ENCODE data around the gene TMEM108.

TMEM108 gene

GRCh38 chr3:133125171-133125570, 87.0 kb downstream of the TMEM108 start:
- H3K9me3 ChIP-seq (ENCODE audit: insufficient read depth, low read length, severe bottlenecking) = no peaks in the 10 kb centered on the region
- no peak overlapping the region for H3K9ac ChIP-seq (ENCODE audit: low read depth, low read length)
- H2AFZ ChIP-seq (ENCODE audit: low read depth, low read length) = no peak overlapping the region
- H3K4me2 ChIP-seq (ENCODE audit: insufficient read depth, low read length) = no peak overlapping the region
- H3K4me1 ChIP-seq (ENCODE audit: insufficient read depth, low read length) = no peaks in the 10 kb centered on the region
- H3K4me3 ChIP-seq (ENCODE audit: low read depth in 1 of 2, low read length in 2 of 2) = no peak overlapping the region
- no peak overlapping the region for H3K27ac ChIP-seq (ENCODE audit: low read length)
- TF ChIP-seq CTCF (IDR thresholded peaks at IDR 0.05; ENCODE audit: borderline replicate concordance, extremely low read depth, low read length, poor library complexity, severe bottlenecking) (no peak), EZH2 (IDR thresholded peaks at IDR 0.05; ENCODE audit: borderline replicate concordance, low read depth, low read length, severe bottlenecking) (no peak)
- ATAC-seq (ENCODE audit: insufficient read depth, low read depth) (no peak), DNase-seq (no peak)
- H3K79me2 ChIP-seq (ENCODE audit: insufficient read depth, low read length) = no peaks in the 10 kb centered on the region
- no peaks in the 10 kb centered on the region for H3K36me3 ChIP-seq (ENCODE audit: insufficient read depth, low read length)
- H4K20me1 ChIP-seq (ENCODE audit: insufficient read depth, low read length) = no peaks in the 10 kb centered on the region
- peaks cover 3% of the 10 kb centered on the region for H3K27me3 ChIP-seq (ENCODE audit: insufficient read depth, low read length, poor library complexity)

GRCh38 chr3:133125802-133126201, 87.6 kb downstream of the TMEM108 start:
- Histone ChIP-seq H3K4me1 (ENCODE audit: insufficient read depth, low read length) (no peaks in the 10 kb centered on the region), H3K4me3 (ENCODE audit: low read depth in 1 of 2, low read length in 2 of 2) (no peak overlapping the region), H3K9ac (ENCODE audit: low read depth, low read length) (no peak overlapping the region), H3K4me2 (ENCODE audit: insufficient read depth, low read length) (no peak overlapping the region), H3K79me2 (ENCODE audit: insufficient read depth, low read length) (no peaks in the 10 kb centered on the region), H3K27me3 (ENCODE audit: insufficient read depth, low read length, poor library complexity) (peaks cover 3% of the 10 kb centered on the region), H3K27ac (ENCODE audit: low read length) (no peak overlapping the region), H3K36me3 (ENCODE audit: insufficient read depth, low read length) (no peaks in the 10 kb centered on the region), H4K20me1 (ENCODE audit: insufficient read depth, low read length) (no peaks in the 10 kb centered on the region), H3K9me3 (ENCODE audit: insufficient read depth, low read length, severe bottlenecking) (no peaks in the 10 kb centered on the region), H2AFZ (ENCODE audit: low read depth, low read length) (no peak overlapping the region)
- TF ChIP-seq EZH2 (IDR thresholded peaks at IDR 0.05; ENCODE audit: borderline replicate concordance, low read depth, low read length, severe bottlenecking) (no peak), CTCF (IDR thresholded peaks at IDR 0.05; ENCODE audit: borderline replicate concordance, extremely low read depth, low read length, poor library complexity, severe bottlenecking) (no peak)
- no peak for ATAC-seq (ENCODE audit: insufficient read depth, low read depth)
- no peak for DNase-seq

- Histone ChIP-seq H3K9ac (ENCODE audit: low read depth, low read length) (no peak overlapping the region), H3K27me3 (ENCODE audit: insufficient read depth, low read length, poor library complexity) (peaks cover 3% of the 10 kb centered on the region), H3K9me3 (ENCODE audit: insufficient read depth, low read length, severe bottlenecking) (no peaks in the 10 kb centered on the region), H3K4me1 (ENCODE audit: insufficient read depth, low read length) (no peaks in the 10 kb centered on the region), H3K4me3 (ENCODE audit: low read depth in 1 of 2, low read length in 2 of 2) (no peak overlapping the region), H3K79me2 (ENCODE audit: insufficient read depth, low read length) (no peaks in the 10 kb centered on the region), H3K4me2 (ENCODE audit: insufficient read depth, low read length) (no peak overlapping the region), H4K20me1 (ENCODE audit: insufficient read depth, low read length) (no peaks in the 10 kb centered on the region), H2AFZ (ENCODE audit: low read depth, low read length) (no peak overlapping the region), H3K36me3 (ENCODE audit: insufficient read depth, low read length) (no peaks in the 10 kb centered on the region), H3K27ac (ENCODE audit: low read length) (no peak overlapping the region)
- ATAC-seq (ENCODE audit: insufficient read depth, low read depth) (no peak), DNase-seq (no peak)
- TF ChIP-seq CTCF (IDR thresholded peaks at IDR 0.05; ENCODE audit: borderline replicate concordance, extremely low read depth, low read length, poor library complexity, severe bottlenecking) (no peak), EZH2 (IDR thresholded peaks at IDR 0.05; ENCODE audit: borderline replicate concordance, low read depth, low read length, severe bottlenecking) (no peak)
These were observed 89.2 kb downstream of the TMEM108 start for GRCh38 chr3:133127381-133127780.

- no peaks in the 10 kb centered on the region for H4K20me1 ChIP-seq (ENCODE audit: insufficient read depth, low read length)
- no peaks in the 10 kb centered on the region for H3K9me3 ChIP-seq (ENCODE audit: insufficient read depth, low read length, severe bottlenecking)
- H3K27me3 ChIP-seq (ENCODE audit: insufficient read depth, low read length, poor library complexity) = no peaks in the 10 kb centered on the region
- no peak overlapping the region for H3K9ac ChIP-seq (ENCODE audit: low read depth, low read length)
- DNase-seq (no peak), ATAC-seq (ENCODE audit: insufficient read depth, low read depth) (no peak)
- no peaks in the 10 kb centered on the region for H3K36me3 ChIP-seq (ENCODE audit: insufficient read depth, low read length)
- H3K4me3 ChIP-seq (ENCODE audit: low read depth in 1 of 2, low read length in 2 of 2) = no peak overlapping the region
- no peak for TF ChIP-seq CTCF (IDR thresholded peaks at IDR 0.05; ENCODE audit: borderline replicate concordance, extremely low read depth, low read length, poor library complexity, severe bottlenecking)
- no peak for TF ChIP-seq EZH2 (IDR thresholded peaks at IDR 0.05; ENCODE audit: borderline replicate concordance, low read depth, low read length, severe bottlenecking)
- no peaks in the 10 kb centered on the region for H3K79me2 ChIP-seq (ENCODE audit: insufficient read depth, low read length)
- H3K4me2 ChIP-seq (ENCODE audit: insufficient read depth, low read length) = no peak overlapping the region
- no peaks in the 10 kb centered on the region for H3K4me1 ChIP-seq (ENCODE audit: insufficient read depth, low read length)
- no peak overlapping the region for H3K27ac ChIP-seq (ENCODE audit: low read length)
- H2AFZ ChIP-seq (ENCODE audit: low read depth, low read length) = no peak overlapping the region
These were observed 92.0 kb downstream of the TMEM108 start for GRCh38 chr3:133130168-133130567.

All from DND-41 (cell line).